NCI-H2227 (cell line): ENCODE results near the gene DCST1.

Source experiments
- DNase-seq: peaks from one replicate; lab custom pipeline; 2025; ENCODE audit not compliant: unreplicated experiment; lab: John Stamatoyannopoulos, UW

DCST1 gene

GRCh38 chr1:155083865-155084721, 50.5 kb downstream of the DCST1 start:
- DNase-seq = peak; percentile 58

DNA sequence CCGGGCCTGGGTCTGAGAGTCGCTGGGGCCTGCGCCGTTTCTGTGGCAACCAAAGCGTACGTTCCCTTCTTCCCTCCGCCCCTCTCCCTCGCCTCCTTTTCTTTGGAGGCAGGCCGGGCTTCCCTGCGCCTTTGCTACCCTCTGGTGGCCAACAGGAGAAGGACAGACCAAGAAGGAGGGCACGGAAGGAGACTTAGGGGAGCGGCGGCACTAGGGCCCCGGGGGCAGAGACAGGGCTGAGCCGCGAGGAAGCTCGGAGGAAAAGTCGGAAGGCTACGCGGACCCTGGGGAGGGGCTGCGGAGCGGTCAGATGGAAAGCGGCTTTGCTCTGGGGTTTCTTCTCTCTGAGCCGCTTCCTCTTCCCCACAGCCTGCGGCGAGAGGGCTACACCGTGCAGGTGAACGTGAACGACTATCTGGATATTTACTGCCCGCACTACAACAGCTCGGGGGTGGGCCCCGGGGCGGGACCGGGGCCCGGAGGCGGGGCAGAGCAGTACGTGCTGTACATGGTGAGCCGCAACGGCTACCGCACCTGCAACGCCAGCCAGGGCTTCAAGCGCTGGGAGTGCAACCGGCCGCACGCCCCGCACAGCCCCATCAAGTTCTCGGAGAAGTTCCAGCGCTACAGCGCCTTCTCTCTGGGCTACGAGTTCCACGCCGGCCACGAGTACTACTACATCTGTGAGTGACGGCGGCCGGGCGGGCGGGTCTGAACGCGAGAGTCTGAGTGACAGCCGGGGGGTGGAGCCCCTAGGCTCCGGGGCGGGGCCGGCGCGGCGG, 51.3 kb downstream of the DCST1 start:
- peak; percentile 98 for DNase-seq

- peak; percentile 63 for DNase-seq
Measured at GRCh38 chr1:155085504-155086127, 52.0 kb downstream of the DCST1 start.

GRCh38 chr1:155086128-155086741, 52.6 kb downstream of the DCST1 start:
- peak; percentile 78 for DNase-seq

DNA sequence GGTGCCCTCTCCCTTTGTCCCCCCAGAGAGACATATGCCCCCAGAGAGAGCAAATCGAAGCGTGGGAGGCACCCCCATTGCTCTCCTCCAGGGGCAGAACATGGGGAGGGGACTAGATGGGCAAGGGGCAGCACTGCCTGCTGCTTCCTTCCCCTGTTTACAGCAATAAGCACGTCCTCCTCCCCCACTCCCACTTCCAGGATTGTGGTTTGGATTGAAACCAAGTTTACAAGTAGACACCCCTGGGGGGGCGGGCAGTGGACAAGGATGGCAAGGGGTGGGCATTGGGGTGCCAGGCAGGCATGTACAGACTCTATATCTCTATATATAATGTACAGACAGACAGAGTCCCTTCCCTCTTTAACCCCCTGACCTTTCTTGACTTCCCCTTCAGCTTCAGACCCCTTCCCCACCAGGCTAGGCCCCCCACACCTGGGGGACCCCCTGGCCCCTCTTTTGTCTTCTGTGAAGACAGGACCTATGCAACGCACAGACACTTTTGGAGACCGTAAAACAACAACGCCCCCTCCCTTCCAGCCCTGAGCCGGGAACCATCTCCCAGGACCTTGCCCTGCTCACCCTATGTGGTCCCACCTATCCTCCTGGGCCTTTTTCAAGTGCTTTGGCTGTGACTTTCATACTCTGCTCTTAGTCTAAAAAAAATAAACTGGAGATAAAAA, 53.4 kb downstream of the DCST1 start:
- no peak for DNase-seq

DNA sequence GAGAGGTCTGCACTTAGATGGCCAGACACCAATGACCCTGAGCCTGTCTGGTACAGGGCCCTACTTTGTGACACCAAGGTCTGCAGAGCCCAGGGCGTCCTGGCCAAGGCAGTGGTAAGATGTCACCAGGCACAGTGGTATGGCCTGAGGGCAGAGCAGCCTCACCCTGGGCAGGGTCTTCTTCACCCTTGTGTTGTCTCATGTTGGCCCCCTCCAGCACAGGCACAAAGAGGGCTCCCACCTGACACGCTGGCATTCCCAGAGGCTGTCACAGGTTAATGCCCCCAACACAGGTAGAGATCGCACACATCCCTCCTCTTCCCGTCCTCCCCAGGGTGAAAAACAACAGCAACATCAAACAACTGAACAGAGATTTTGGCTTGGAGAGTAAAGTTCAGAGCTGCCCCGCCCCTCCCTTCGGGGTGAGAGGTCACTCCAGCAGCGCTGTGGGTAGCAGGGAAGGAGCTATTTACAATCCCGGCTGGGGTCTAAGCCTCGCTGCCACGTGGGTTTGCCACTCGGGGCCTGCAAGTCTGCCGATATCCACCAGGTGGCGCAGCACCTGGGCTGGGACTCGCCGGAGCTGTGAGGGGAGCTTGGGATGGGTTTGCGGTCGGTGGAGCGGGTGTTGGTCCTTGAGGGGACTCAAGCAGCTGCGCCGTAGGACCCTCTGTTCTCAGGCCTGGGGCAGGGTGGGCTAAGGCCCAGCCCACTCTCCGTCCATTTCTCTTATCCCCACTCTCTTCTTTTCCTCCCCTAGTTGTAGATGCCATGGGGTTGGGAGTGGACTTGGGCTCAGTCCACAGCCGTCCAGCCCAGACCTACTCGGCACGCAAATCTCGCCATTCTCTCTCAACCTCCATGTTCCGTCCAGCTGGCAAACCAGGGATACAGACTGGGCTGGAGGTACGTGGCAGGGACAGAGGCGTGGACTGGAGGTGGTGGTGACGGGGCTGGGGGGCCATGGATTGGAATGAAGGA, 57.7 kb downstream of the DCST1 start:
- peak; percentile 93 for DNase-seq

GRCh38 chr1:155092131-155092530, 58.5 kb downstream of the DCST1 start:
- DNase-seq = no peak

- no peak for DNase-seq
Measured at GRCh38 chr1:155092641-155093040, 59.0 kb downstream of the DCST1 start.

DNA sequence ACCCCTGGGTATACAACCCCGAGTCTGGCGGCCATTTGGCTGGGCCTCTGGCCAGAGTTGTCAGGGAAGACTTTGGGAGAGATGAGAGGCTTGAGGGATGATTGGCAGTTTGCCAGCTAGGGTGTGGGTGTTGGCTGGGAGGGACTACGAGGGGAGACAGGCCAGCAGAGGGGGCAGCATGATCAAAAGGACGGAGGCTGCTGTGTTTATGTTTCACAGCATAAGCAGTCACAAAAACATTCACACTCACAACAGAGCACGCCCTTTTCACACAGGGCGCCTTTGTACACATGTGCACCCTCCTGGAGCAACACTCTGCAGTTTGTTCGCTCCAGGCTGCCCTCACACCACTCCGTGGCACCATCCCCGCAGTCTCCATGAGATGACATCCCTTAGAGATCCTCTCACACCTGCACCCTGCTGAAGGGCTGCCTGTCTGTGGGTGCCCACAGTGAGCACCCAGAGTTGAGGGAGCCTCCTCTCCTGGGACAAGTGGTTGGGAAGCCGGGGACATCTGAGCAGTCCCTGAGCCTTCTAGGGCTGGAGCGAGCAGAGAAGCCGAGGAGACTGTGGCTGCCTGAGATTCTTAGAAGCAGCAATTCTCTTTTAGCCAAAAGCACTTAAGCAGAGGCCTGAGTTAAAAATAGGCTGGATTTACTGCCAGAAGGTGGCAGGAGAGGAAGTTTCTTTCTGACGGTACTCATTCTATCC, 60.4 kb downstream of the DCST1 start:
- DNase-seq = peak; percentile 90

- DNase-seq = no peak
Measured at GRCh38 chr1:155094622-155094948, 61.0 kb downstream of the DCST1 start.

DNA sequence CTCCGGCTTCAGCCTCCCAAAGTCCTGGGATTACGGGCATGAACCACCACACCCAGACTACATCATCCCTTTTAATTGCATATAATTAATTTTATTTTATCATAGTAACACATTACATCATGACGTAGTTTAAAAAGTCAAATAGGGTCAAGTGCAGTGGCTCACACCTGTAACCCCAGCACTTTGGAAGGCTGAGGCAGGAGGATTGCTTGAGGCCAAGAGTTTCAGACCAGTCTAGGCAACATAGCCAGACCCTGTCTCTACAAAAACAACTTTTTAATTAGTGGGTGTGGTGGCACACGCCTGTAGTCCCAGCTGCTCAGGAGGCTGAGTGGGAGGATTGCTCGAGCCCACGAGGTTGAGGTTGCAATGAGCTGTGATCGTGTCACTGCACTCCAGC, 65.7 kb downstream of the DCST1 start:
- no peak for DNase-seq
